ENCODE results near the gene MGAT4C.

Gene MGAT4C

DNA sequence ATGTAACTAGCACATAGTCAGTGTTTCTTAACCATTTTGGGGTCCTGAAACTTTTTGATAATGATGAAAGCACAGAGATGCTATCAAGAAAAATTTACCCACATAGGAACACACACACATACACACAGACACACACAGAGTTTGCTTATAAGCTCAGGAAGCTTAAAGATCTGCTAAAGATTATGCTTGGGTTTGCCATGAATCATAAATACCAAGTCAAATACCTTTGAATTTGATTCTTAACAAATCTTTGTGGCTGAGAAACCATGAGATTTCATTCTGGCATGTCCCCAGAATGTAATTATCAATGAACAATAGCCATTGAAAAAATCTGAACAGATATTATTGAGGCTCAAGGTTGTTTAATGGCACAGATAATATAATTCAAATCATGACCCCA lies 292.9 kb downstream of the MGAT4C start:
- no peak for DNase-seq

DNA sequence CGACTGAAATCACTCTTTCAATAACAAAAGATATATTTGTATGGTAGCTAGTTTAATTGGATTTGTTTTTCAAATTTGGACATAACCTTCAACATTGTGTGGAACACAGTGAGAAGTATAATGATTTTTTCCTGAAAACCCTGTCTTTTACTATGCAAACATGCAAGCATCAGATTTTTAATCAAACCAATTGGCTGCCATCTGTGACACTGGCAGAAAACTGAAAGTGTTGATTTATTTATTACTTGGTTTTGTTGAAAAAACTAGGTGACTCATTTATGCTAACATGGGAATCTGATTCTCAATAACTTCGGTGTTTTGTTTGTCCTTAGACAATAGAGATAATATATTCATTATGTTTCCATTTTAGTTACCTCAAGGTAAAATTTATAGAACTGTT lies 300.1 kb downstream of the MGAT4C start:
- no peak for DNase-seq

DNA sequence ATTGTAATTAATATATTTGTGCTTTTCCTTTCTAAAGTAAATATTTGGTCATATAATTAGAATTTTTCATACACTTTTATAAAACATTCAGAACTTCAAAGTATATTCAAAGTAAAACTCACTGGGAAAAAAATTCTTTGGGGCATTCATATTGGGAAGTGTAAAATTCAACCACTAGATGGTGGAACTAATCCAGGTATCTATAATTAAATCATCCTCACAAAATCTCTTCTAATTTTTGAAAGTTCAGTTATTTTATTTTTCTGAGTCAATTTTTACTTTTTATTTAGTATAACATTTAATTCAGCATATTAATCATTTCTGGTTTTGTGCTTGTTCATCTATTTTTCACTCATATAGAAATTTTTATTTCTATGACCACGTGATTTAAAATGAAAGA lies 301.1 kb downstream of the MGAT4C start:
- DNase-seq, result no peak

DNA sequence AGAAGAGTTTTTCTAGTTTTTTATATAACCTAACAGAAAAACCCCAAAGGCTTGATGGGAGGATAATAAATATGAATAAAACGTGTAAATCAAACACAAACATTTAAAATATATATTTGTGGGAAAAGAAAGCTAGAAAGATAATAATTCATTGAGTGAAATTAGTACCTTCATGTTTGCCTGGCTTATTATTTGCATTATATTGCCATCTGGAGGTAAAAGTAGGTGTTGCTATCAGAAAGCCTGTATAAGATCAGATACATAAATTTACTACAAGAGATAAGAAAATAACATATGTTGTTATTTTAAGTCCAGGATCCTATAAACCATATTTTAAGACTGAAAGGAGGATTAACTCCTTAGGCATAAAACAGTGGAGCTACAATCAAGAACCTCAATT lies 304.4 kb downstream of the MGAT4C start:
- DNase-seq, result no peak

DNA sequence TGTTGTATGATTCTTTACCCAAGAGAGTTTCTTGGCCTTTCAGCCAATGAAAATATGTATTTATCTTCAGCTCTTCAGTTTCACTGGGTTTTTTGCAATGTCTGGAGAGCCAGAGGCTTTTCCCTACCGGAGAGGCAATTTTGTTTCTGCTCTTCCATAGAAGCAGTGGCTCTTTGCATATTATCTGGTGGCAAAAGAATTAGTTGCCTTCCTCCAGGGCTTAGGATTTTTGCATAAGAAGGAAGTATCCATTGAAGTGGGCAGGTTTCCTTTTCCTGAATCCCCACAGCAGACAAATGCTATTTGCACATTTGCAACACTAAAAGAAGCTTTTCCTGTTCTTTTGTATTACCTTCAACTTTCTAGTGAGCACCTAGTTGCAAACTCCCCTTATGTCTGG lies 306.9 kb downstream of the MGAT4C start:
- DNase-seq, result no peak

DNA sequence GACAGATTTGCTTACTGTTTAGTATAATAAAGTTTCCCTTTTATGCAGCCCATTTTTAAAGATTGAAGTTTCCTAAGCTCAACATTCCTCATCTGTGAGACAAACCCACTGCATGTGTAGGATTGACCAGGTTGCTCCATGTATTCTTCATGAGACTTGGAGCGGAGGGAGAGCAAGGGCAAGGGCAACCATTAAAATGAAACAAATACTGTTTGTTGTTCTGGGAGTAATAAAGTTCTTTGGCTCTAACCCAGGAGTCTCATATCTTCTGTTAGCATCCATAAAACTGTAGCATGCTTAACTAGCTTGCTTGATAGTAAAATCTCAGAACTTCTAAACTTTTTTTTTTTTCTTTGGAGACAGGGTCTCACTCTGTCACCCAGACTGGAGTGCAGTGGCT lies 307.9 kb downstream of the MGAT4C start:
- DNase-seq, result no peak

DNA sequence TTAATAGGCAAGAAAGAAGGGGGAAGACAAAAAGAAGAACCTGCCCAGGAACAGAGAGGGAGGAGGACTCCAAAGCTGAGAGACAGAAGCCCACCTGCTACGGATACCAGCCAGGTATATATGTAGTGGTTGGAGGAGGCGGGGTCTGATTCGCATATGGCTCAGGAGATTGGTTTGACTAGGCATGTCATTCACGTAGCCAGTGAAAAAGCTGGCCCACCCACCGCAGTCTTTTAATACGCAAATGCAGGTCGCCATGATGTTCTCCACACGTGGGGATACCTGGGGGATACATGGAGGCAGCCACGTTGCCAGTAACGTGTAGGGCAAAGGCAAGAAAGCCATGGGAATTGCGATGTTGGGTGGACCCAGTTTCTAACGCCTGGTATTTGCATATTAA lies 308.9 kb downstream of the MGAT4C start:
- DNase-seq, result no peak

DNA sequence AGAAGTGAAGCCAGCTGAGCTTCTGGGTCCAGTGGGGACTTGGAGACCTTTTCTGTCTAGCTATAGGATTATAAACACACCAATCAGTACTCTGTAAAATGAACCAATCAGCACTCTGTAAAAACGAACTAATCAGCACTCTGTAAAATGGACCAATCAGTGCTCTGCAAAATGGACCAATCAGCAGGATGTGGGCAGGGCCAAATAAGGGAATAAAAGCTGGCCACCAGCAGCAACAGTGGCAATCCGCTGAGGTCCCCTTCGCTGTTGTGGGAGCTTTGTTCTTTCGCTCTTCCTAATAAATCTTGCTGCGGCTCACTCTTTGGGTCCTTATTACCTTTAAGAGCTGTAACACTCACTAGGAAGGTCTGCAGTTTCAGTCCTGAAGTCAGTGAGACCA lies 309.8 kb downstream of the MGAT4C start:
- DNase-seq, result no peak

DNA sequence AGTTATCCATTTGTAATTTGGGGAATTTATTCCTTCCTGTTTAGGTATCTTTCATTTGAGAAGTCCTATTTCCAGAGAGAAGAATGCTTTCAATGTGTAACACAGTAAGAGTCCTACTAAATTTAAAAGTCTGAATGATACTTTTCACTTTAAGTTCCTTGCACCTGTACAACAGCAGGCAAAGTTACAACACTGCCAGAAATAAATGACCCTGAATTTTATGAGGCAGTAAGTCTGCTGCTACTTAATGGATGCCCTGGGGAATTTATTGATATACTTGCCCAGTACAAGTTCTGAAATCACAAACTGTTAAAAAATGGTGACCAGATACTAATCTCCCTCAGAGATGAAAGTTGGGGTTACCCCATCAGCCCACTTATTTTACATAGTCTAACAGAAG lies 329.0 kb downstream of the MGAT4C start:
- DNase-seq, result no peak

DNA sequence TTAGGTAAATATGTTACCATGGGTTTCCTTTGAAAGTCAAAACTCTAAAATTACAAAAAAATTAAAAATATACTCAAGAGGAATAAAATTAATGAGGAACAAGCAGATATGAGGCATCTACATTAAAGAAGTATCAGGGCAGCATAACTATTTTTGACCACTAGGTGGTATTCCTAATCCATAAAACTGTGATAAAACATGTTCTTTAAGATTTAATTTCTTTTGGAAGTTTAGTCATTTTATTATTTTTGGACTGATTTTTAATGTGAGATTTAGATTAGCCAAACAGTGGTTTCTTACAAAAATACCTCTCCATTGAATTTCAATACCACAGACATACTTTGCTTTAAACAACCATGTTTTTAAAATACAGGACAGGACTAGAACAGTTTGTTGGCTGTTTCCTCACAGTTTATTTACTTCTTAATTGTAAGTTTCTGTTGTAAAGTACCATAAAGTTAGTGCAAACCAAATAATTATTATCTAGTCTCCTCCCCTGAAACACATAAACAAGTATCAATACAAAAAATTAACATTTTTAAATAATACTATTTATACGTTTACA lies 332.3 kb downstream of the MGAT4C start:
- no peak for DNase-seq

DNA sequence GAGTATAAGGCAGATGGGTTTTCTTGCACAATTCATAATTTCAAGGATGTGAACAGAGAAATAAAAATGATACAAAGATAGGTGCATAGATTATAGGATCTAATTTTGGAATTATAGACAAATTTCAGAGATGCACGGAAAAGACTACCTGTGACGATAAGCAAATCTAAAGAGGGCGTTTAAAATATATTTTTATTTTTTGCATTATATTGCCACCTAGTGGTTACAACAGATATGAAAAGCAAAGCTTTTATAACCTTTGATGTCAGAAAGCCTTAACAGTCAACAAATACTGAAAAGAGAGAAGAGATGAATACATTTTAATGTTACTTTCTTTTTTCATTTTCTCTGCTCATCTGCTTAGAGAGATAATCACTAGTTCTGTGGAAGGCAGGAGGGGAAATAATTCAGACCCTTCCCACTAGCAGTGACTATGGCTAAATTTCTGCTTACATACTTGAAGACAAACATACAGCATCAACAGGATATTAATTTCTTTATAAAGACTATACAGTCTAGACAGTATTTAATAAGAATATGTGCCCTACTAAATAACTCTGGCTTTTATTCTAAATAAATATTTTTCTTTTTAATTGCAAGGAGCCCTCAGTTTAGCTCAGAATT lies 335.8 kb downstream of the MGAT4C start:
- DNase-seq, result peak in 1 of 2 donors; percentile 58

Data from inflammatory macrophage (primary cell).